Fibroblast of mammary gland (primary cell): Measurements from ENCODE around the gene LIPI.
"Not testable (repeated sequence)": the region's sequence is repeated elsewhere in the genome, so short reads cannot be mapped to it uniquely, and the experiment has no call there.

Source experiments
- DNase-seq: peaks from one replicate; pipeline ENCODE4 v3.0.0-alpha.2; 2010; ENCODE audit warnings: low read depth
- H3K4me3 ChIP-seq: 2 replicates; pipeline ENCODE4 v1.5.1; 2011; ENCODE audit warnings: low read depth, mild to moderate bottlenecking, low read length, moderate library complexity; ENCODE audit not compliant: control insufficient read depth
- TF ChIP-seq, protein P1 (sequence below): conservative IDR thresholded peaks from 2 replicates; pipeline ENCODE4 v1.5.1; 2011; ENCODE audit warnings: low read depth, low read length, inconsistent platforms; ENCODE audit not compliant: control insufficient read depth, insufficient read depth

The LIPI gene

DNA sequence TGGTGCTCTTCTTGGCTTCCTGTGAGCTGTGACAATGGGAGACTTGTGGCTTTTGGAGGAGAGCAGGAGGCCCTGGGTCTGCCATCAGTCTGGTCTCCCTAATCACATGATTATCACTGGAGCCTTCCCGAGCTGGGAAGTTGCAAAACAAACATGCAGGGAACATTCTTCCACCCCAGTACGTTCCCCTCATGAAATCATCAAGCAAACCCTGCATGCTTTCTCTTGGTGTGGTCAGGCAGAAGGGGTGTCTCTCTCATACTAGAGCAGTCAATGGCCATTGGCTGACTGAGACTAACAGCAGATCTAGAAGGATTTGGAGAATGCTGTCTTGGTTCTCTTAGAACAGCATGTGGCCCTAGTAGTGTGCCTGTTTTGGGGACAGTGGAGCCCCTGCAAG is 111.2 kb downstream of the LIPI start:
- TF ChIP-seq, protein P1, sequence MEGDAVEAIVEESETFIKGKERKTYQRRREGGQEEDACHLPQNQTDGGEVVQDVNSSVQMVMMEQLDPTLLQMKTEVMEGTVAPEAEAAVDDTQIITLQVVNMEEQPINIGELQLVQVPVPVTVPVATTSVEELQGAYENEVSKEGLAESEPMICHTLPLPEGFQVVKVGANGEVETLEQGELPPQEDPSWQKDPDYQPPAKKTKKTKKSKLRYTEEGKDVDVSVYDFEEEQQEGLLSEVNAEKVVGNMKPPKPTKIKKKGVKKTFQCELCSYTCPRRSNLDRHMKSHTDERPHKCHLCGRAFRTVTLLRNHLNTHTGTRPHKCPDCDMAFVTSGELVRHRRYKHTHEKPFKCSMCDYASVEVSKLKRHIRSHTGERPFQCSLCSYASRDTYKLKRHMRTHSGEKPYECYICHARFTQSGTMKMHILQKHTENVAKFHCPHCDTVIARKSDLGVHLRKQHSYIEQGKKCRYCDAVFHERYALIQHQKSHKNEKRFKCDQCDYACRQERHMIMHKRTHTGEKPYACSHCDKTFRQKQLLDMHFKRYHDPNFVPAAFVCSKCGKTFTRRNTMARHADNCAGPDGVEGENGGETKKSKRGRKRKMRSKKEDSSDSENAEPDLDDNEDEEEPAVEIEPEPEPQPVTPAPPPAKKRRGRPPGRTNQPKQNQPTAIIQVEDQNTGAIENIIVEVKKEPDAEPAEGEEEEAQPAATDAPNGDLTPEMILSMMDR = no peak
- no peak overlapping the region for H3K4me3 ChIP-seq

DNA sequence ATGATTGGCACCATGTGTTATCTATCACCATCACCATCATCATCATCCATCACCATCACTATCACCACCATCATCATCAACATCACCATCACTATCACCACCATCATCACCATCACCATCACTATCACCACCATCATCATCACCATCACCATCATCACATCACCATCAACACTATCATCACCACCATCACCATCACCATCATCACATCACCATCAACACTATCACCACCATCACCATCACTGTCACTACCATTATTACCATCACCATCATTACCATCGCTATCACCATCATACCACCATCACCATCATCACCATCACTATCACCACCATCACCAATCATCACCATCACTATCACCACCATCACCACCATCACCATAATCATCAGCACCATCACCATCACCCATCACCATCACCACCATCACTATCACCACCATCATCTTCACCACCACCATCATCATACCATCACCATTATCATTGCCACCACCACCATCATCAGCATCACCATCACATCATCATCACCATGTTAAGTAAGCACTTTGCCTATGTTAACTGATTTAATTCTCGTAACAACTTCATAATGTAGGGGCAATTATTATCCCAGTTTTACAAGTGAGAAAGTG is 112.8 kb downstream of the LIPI start:
- no peak overlapping the region for H3K4me3 ChIP-seq
- DNase-seq = no peak
- TF ChIP-seq, protein P1 = no peak

More for the DNA sequence above, 111.2 kb downstream of the LIPI start:
- no peak for DNase-seq

DNA sequence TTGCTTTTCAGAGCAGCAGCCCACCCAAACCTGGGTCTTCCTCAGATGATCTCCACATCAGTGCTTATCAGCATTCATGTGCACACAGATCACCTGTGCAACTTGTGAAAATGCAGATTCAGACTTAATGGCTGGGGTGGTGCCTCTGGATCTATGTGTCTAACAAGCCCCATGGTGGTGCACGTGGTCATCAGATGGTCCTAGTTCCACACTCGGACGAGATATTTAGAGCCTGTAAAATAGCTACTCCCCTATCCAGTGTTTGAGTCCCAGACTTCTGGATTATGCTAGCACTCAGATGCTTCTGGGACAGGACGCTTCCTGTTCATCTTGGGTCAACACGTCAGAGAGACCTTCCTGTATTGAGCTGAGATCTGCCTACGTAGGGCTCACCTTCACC is 114.2 kb downstream of the LIPI start:
- no peak for DNase-seq
- TF ChIP-seq, protein P1 = no peak
- no peak overlapping the region for H3K4me3 ChIP-seq

DNA sequence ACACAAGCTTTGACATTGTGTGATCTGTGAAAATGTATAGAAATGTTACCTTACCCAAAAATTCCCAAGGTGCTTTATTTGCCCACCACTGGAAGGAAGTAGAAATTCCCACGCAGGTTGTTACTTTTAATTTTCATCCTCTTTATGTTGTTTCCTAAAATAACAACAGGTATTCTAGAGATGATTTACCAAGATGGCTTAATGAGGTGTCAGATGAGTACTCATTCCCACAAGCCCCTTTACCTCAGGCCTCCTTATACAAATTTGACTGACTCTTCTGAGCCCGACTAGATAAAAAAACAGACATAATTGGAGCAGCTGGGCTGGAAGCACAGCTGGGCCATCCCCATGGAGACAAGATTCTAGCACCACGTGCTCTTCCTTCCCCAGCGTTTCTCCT is 114.6 kb downstream of the LIPI start:
- TF ChIP-seq, protein P1 = no peak
- H3K4me3 ChIP-seq = no peak overlapping the region
- DNase-seq = no peak

DNA sequence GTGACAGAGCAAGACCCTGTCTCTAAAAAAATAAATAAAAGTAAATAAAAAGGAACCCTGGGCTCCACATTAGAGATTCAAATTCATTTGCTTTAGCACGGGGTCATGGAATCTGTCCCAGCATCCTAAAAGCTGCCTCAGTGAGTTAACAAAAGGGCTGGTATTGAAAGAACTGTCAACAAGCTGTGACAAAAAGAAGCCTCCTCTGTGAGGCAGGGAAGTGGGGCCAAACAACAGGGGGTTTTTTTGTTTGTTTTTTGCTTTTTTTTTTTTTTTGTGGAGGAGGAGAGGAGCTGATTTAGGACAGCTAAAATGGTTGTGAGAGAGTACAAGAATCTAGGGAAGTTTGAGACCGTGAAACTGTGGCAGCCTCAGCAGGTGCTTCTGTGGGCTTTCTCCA is 115.7 kb downstream of the LIPI start:
- no peak overlapping the region for H3K4me3 ChIP-seq
- TF ChIP-seq, protein P1 = no peak
- no peak for DNase-seq

DNA sequence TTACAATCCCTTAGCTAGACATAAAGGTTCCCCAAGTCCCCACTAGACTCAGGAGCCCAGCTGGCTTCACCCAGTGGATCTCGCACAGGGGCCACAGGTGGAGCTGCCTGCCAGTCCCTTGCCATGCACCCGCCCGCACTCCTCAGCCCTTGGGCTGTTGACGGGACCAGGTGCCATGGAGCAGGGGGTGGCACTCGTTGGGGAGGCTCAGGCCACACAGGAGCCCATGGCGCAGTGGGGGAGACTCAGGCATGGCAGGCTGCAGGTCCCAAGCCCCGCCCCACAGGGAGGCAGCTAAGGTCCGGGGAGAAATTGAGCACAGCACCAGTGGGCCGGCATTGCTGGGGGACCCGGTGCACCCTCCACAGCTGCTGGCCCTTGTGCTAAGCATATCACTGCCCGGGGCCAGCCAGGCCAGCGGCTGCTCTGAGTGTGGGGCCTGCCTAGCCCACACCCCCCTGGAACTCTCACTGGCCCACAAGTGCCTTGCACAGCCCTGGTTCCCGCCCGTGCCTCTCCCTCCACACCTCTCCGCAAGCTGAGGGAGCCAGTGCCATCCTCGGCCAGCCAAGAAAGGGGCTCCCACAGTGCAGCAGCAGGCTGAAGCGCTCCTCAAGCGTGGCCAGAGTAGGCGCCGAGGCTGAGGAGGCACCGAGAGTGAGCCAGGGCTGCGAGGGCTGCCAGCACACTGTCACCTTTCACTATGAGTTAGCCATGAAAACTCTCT is 117.8 kb downstream of the LIPI start:
- DNase-seq = no peak
- TF ChIP-seq, protein P1 = no peak
- no peak overlapping the region for H3K4me3 ChIP-seq

DNA sequence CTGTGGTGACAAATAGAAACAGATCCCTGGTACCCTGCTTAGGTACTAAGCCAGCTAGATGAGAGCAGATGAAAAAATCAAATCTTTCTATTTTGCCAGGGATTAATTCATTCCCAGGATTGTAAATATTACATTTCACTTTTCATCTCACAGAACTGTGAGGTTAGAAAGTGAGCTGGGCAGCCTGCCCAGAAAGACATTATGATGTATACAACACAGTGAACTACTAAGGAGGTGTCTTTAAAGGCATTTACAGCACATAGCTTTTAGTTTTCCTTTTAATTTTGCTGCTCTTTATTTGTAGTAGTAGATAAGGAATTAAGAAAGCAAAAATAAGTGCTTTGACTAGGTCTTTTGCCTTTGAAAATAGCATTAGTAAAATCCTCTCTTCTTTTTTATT is 120.6 kb downstream of the LIPI start:
- H3K4me3 ChIP-seq = not testable (repeated sequence)
- peak; percentile 5 for DNase-seq
